Keratinocyte (primary cell): ENCODE data around the gene UMAD1.

ENCODE experiments used
- EZH2 ChIP-seq: IDR thresholded peaks from one replicate; pipeline ENCODE4 v1.6.1; 2012; ENCODE audit warnings: inconsistent platforms, mild to moderate bottlenecking, low read length, moderate library complexity
- TF ChIP-seq, protein P1 (sequence below), 3 experiments: IDR thresholded peaks in 1 of 3; conservative IDR thresholded peaks in 1 of 3; optimal IDR thresholded peaks in 1 of 3; 2 replicates in 2 of 3; 3 replicates in 1 of 3; pipeline versions ENCODE3 to v1.5.1; 2011; ENCODE audit warnings: low read length in 3 of 3, mild to moderate bottlenecking in 3 of 3, moderate library complexity in 2 of 3, control low read depth in 1 of 3, inconsistent platforms in 1 of 3; ENCODE audit not compliant: insufficient read depth in 2 of 3; ENCODE audit errors: extremely low read depth in 1 of 3

DNA sequence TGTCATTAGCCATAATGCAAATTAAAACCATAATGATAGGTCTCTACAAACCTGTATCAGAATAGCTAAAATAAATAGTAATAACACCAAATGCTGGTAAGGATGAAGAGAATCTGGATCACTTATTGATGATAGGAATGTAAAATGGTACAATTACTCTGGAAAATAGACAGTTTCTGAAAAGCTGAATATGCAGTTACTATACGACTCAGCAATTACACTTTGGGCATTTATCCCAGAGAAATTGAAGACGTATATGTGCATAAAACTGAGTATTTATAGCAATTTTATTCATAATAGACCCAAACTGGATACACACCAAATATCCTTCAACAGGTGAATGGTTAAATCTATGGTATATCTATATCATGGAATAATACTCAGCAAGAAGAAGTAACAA lies 69.9 kb downstream of the UMAD1 start:
- TF ChIP-seq, protein P1, sequence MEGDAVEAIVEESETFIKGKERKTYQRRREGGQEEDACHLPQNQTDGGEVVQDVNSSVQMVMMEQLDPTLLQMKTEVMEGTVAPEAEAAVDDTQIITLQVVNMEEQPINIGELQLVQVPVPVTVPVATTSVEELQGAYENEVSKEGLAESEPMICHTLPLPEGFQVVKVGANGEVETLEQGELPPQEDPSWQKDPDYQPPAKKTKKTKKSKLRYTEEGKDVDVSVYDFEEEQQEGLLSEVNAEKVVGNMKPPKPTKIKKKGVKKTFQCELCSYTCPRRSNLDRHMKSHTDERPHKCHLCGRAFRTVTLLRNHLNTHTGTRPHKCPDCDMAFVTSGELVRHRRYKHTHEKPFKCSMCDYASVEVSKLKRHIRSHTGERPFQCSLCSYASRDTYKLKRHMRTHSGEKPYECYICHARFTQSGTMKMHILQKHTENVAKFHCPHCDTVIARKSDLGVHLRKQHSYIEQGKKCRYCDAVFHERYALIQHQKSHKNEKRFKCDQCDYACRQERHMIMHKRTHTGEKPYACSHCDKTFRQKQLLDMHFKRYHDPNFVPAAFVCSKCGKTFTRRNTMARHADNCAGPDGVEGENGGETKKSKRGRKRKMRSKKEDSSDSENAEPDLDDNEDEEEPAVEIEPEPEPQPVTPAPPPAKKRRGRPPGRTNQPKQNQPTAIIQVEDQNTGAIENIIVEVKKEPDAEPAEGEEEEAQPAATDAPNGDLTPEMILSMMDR (optimal IDR thresholded peaks at IDR 0.05 in 1 of 3, IDR thresholded peaks at IDR 0.05 in 1 of 3, conservative IDR thresholded peaks at IDR 0.05 in 1 of 3; ENCODE audit: extremely low read depth in 1 of 3, insufficient read depth in 2 of 3, low read length in 3 of 3): no peak
- TF ChIP-seq EZH2: no peak
